ENCODE measurements around the gene AIF1L.

The AIF1L gene

GRCh38 chr9:131100445-131100844, 4.1 kb downstream of the AIF1L start:
- no peak overlapping the region for H3K4me2 ChIP-seq (ENCODE audit: low read depth, low read length, poor library complexity, severe bottlenecking)
- no peaks in the 10 kb centered on the region for H3K36me3 ChIP-seq (ENCODE audit: low read length)
- H3K9ac ChIP-seq (ENCODE audit: low read length) = no peak overlapping the region
- no peaks in the 10 kb centered on the region for H3K9me3 ChIP-seq (ENCODE audit: insufficient read depth, low read length)
- H3F3A ChIP-seq (ENCODE audit: insufficient read depth) = no peaks in the 10 kb centered on the region
- H3K27me3 ChIP-seq (ENCODE audit: low read length) = no peaks in the 10 kb centered on the region
- no peaks in the 10 kb centered on the region for H3K9me2 ChIP-seq (replicated peaks; ENCODE audit: insufficient read depth, low read length)
- no peak overlapping the region for H3K27ac ChIP-seq (ENCODE audit: low read depth, low read length)
- no peak overlapping the region for H2AFZ ChIP-seq (ENCODE audit: low read depth, low read length, severe bottlenecking)
- no peak overlapping the region for H3K4me3 ChIP-seq (ENCODE audit: insufficient read depth, low read length, poor library complexity, severe bottlenecking)
- TF ChIP-seq CTCF (IDR thresholded peaks at IDR 0.05; ENCODE audit: insufficient read depth, low read length, poor library complexity, severe bottlenecking) (no peak), EZH2phosphoT487 (conservative IDR thresholded peaks at IDR 0.05; ENCODE audit: low read length) (no peak)
- H4K20me1 ChIP-seq (ENCODE audit: low read depth, low read length) = no peaks in the 10 kb centered on the region
- no peaks in the 10 kb centered on the region for H3K79me2 ChIP-seq (ENCODE audit: insufficient read depth, low read length)

- Histone ChIP-seq H3F3A (ENCODE audit: insufficient read depth) (no peaks in the 10 kb centered on the region), H3K4me3 (ENCODE audit: insufficient read depth, low read length, poor library complexity, severe bottlenecking) (no peak overlapping the region), H3K79me2 (ENCODE audit: insufficient read depth, low read length) (no peaks in the 10 kb centered on the region), H3K36me3 (ENCODE audit: low read length) (no peaks in the 10 kb centered on the region), H3K9ac (ENCODE audit: low read length) (no peak overlapping the region), H2AFZ (ENCODE audit: low read depth, low read length, severe bottlenecking) (no peak overlapping the region), H3K27me3 (ENCODE audit: low read length) (no peaks in the 10 kb centered on the region), H4K20me1 (ENCODE audit: low read depth, low read length) (no peaks in the 10 kb centered on the region), H3K27ac (ENCODE audit: low read depth, low read length) (no peak overlapping the region), H3K9me3 (ENCODE audit: insufficient read depth, low read length) (no peaks in the 10 kb centered on the region), H3K4me2 (ENCODE audit: low read depth, low read length, poor library complexity, severe bottlenecking) (no peak overlapping the region), H3K9me2 (replicated peaks; ENCODE audit: insufficient read depth, low read length) (no peaks in the 10 kb centered on the region)
- TF ChIP-seq EZH2phosphoT487 (conservative IDR thresholded peaks at IDR 0.05; ENCODE audit: low read length) (no peak), CTCF (IDR thresholded peaks at IDR 0.05; ENCODE audit: insufficient read depth, low read length, poor library complexity, severe bottlenecking) (no peak)
These were observed 5.1 kb downstream of the AIF1L start for GRCh38 chr9:131101207-131101964.

GRCh38 chr9:131103024-131103423, 6.7 kb downstream of the AIF1L start:
- H3K4me3 ChIP-seq (ENCODE audit: insufficient read depth, low read length, poor library complexity, severe bottlenecking) = no peak overlapping the region
- no peak for TF ChIP-seq CTCF (IDR thresholded peaks at IDR 0.05; ENCODE audit: insufficient read depth, low read length, poor library complexity, severe bottlenecking)
- no peak for TF ChIP-seq EZH2phosphoT487 (conservative IDR thresholded peaks at IDR 0.05; ENCODE audit: low read length)
- no peaks in the 10 kb centered on the region for H3K79me2 ChIP-seq (ENCODE audit: insufficient read depth, low read length)
- H3K27ac ChIP-seq (ENCODE audit: low read depth, low read length) = no peak overlapping the region
- no peaks in the 10 kb centered on the region for H3K36me3 ChIP-seq (ENCODE audit: low read length)
- no peaks in the 10 kb centered on the region for H3F3A ChIP-seq (ENCODE audit: insufficient read depth)
- H4K20me1 ChIP-seq (ENCODE audit: low read depth, low read length) = no peaks in the 10 kb centered on the region
- H3K9me3 ChIP-seq (ENCODE audit: insufficient read depth, low read length) = no peaks in the 10 kb centered on the region
- no peak overlapping the region for H3K9ac ChIP-seq (ENCODE audit: low read length)
- no peaks in the 10 kb centered on the region for H3K9me2 ChIP-seq (replicated peaks; ENCODE audit: insufficient read depth, low read length)
- H3K4me2 ChIP-seq (ENCODE audit: low read depth, low read length, poor library complexity, severe bottlenecking) = no peak overlapping the region
- H3K27me3 ChIP-seq (ENCODE audit: low read length) = no peaks in the 10 kb centered on the region
- no peak overlapping the region for H2AFZ ChIP-seq (ENCODE audit: low read depth, low read length, severe bottlenecking)
